Astrocyte (in vitro differentiated cells and primary cell): Measurements from ENCODE around the gene AGTRAP.

Source experiments
- CTCF ChIP-seq: IDR thresholded peaks from 2 replicates; pipeline ENCODE4 v1.5.1; 2011; ENCODE audit warnings: low read depth, mild to moderate bottlenecking, inconsistent platforms, low read length, moderate library complexity; ENCODE audit not compliant: insufficient read depth
- EZH2 ChIP-seq: IDR thresholded peaks from 2 replicates; pipeline ENCODE4 v1.6.1; 2012; ENCODE audit warnings: mild to moderate bottlenecking, low read length, inconsistent platforms; ENCODE audit not compliant: insufficient read depth

GRCh38 chr1:11693024-11693590 lies 42.8 kb upstream of the AGTRAP start:
- no peak for TF ChIP-seq EZH2
- TF ChIP-seq CTCF: no peak
